A549 (cell line): ENCODE data around the gene TSFM. TPM values are rescaled to one million over a fixed set of nuclear protein-coding genes. Genes with fewer than 3 reads are reported as not detected.

Experiments used
- ATAC-seq, 2 experiments: fragments of 200-7000 bp in 1 of 2; fragments of >200 bp in 1 of 2; cut with Nextera tagmentation in 1 of 2; cut with Tn5 transposase in 1 of 2; 3 replicates each; pipeline versions ENCODE4 v1.8.0 to v1.9.1; 2018 to 2020; ENCODE audit warnings: mild to moderate bottlenecking in 1 of 2, moderate library complexity in 1 of 2
- CTCF ChIA-PET: fragments of 300-600 bp; sonication (Branson Sonifier 250); formaldehyde crosslinking; extraction: SDS; loops from one replicate; lab custom pipeline; 2021; ENCODE audit warnings: antibody characterized with exemption, inconsistent platforms; lab: Yijun Ruan, JAX
- POLR2A ChIA-PET: fragments of 350-600 bp; formaldehyde crosslinking; extraction: SDS; loops from one replicate; lab custom pipeline; 2021; ENCODE audit warnings: antibody characterized with exemption, inconsistent platforms; lab: Yijun Ruan, JAX
- DNase-seq, 2 experiments: peaks; one replicate each; pipeline versions ENCODE4 v3.0.0 to v3.0.0-alpha.2; 2011 to 2016; ENCODE audit warnings: low read depth in 1 of 2, low spot score in 1 of 2
- FAIRE-seq: peaks from 2 replicates; lab custom pipeline; 2011; peaks lifted over from hg19 to GRCh38; lab: Jason Lieb, UNC
- H3K27ac ChIP-seq, 2 experiments: fragments of >200 bp; sonication (Bioruptor Twin); formaldehyde crosslinking; 3 replicates each; pipeline ENCODE4 v1.5.1; 2016 to 2017
- H3K4me1 ChIP-seq: fragments of >200 bp; sonication (Bioruptor Twin); formaldehyde crosslinking; 3 replicates; pipeline ENCODE4 v1.6.1; 2016
- H3K4me2 ChIP-seq: fragments of >200 bp; sonication (Bioruptor Twin); formaldehyde crosslinking; 3 replicates; pipeline ENCODE4 v1.6.1; 2016
- H3K4me3 ChIP-seq: fragments of >200 bp; sonication (Bioruptor Twin); formaldehyde crosslinking; 3 replicates; pipeline ENCODE4 v1.5.1; 2016
- H3K9me3 ChIP-seq: fragments of >200 bp; sonication (Bioruptor Twin); formaldehyde crosslinking; 3 replicates; pipeline ENCODE4 v1.6.1; 2016
- CBX2 ChIP-seq: fragments of 200-600 bp; sonication (generic); IDR thresholded peaks from 2 replicates; pipeline ENCODE4 v1.6.1; 2016; ENCODE audit warnings: low read depth, mild to moderate bottlenecking, borderline replicate concordance
- CBX8 ChIP-seq: fragments of 200-600 bp; sonication (generic); IDR thresholded peaks from 2 replicates; pipeline ENCODE4 v1.6.1; 2016
- CHD2 ChIP-seq: fragments of 150-350 bp; IDR thresholded peaks from 2 replicates; pipeline ENCODE4 v1.6.1; 2014; ENCODE audit warnings: low read length; ENCODE audit not compliant: partially characterized antibody
- EHF ChIP-seq: fragments of 250-450 bp; sonication (Bioruptor Pico); IDR thresholded peaks from 2 replicates; pipeline ENCODE4 v1.5.0; 2020; ENCODE audit warnings: mild to moderate bottlenecking
- ESRRA ChIP-seq: fragments of 150-350 bp; IDR thresholded peaks from 2 replicates; pipeline ENCODE4 v1.6.1; 2014; ENCODE audit warnings: mild to moderate bottlenecking, low read length, borderline replicate concordance
- FOSB ChIP-seq: fragments of 250-450 bp; sonication (Bioruptor Pico); IDR thresholded peaks from 2 replicates; pipeline ENCODE4 v1.5.0; 2020; ENCODE audit warnings: mild to moderate bottlenecking, moderate library complexity
- FOXS1 ChIP-seq: fragments of 250-450 bp; sonication (Bioruptor Pico); IDR thresholded peaks from 2 replicates; pipeline ENCODE4 v1.5.0; 2020; ENCODE audit warnings: mild to moderate bottlenecking, moderate library complexity
- HDAC2 ChIP-seq: fragments of 200-600 bp; sonication (generic); IDR thresholded peaks from 2 replicates; pipeline ENCODE4 v1.6.1; 2016
- HEYL ChIP-seq: fragments of 250-450 bp; sonication (Bioruptor Pico); IDR thresholded peaks from 2 replicates; pipeline ENCODE4 v1.8.0; 2021; ENCODE audit warnings: mild to moderate bottlenecking, moderate library complexity
- HOXA7 ChIP-seq: fragments of 250-450 bp; sonication (Bioruptor Pico); IDR thresholded peaks from 2 replicates; pipeline ENCODE4 v1.5.0; 2020; ENCODE audit warnings: mild to moderate bottlenecking, moderate library complexity
- JUNB ChIP-seq: fragments of >200 bp; sonication (Bioruptor Twin); formaldehyde crosslinking; IDR thresholded peaks from 2 replicates; pipeline ENCODE4 v1.6.1; 2016
- KDM1A ChIP-seq: fragments of 200-600 bp; sonication (generic); IDR thresholded peaks from 2 replicates; pipeline ENCODE4 v1.6.1; 2016; ENCODE audit warnings: low read depth, mild to moderate bottlenecking
- KDM5A ChIP-seq: fragments of 200-600 bp; sonication (generic); IDR thresholded peaks from 2 replicates; pipeline ENCODE4 v1.6.1; 2016; ENCODE audit warnings: antibody characterized with exemption, mild to moderate bottlenecking
- MAFK ChIP-seq: fragments of 450-650 bp; IDR thresholded peaks from 2 replicates; pipeline ENCODE4 v1.6.1; 2014; ENCODE audit not compliant: partially characterized antibody
- MAX ChIP-seq: IDR thresholded peaks from 2 replicates; pipeline ENCODE4 v1.6.1; 2012
- MAZ ChIP-seq: fragments of 150-350 bp; IDR thresholded peaks from 2 replicates; pipeline ENCODE4 v1.6.1; 2014; ENCODE audit warnings: antibody characterized with exemption, low read depth, low read length, borderline replicate concordance
- MYC ChIP-seq: IDR thresholded peaks from 2 replicates; pipeline ENCODE4 v1.6.1; 2012; ENCODE audit warnings: mild to moderate bottlenecking, inconsistent platforms, low read length, improper control_type of control experiment, borderline replicate concordance
- NFE2L2 ChIP-seq: fragments of 150-350 bp; conservative IDR thresholded peaks from 2 replicates; pipeline ENCODE4 v1.6.1; 2014; ENCODE audit warnings: low read length
- NPAS2 ChIP-seq: fragments of 250-450 bp; sonication (Bioruptor Pico); IDR thresholded peaks from 2 replicates; pipeline ENCODE4 v1.8.0; 2022; ENCODE audit warnings: mild to moderate bottlenecking, moderate library complexity, borderline replicate concordance
- PBX3 ChIP-seq: IDR thresholded peaks from 2 replicates; pipeline ENCODE4 v1.6.1; 2012
- RARB ChIP-seq: fragments of 250-450 bp; sonication (Bioruptor Pico); IDR thresholded peaks from 2 replicates; pipeline ENCODE4 v1.8.0; 2021; ENCODE audit warnings: mild to moderate bottlenecking, moderate library complexity
- RCOR1 ChIP-seq: fragments of 150-350 bp; IDR thresholded peaks from 2 replicates; pipeline ENCODE4 v1.6.1; 2014; ENCODE audit warnings: antibody characterized with exemption, low read length, low read depth
- RFX5 ChIP-seq: fragments of 450-650 bp; IDR thresholded peaks from 2 replicates; pipeline ENCODE4 v1.7.1; 2014; ENCODE audit warnings: antibody characterized with exemption, mild to moderate bottlenecking, moderate library complexity
- RNF2 ChIP-seq: fragments of 200-600 bp; sonication (generic); IDR thresholded peaks from 2 replicates; pipeline ENCODE4 v1.6.1; 2016; ENCODE audit warnings: low read depth, mild to moderate bottlenecking, antibody characterized with exemption, moderate library complexity, borderline replicate concordance
- SMC3 ChIP-seq: fragments of >200 bp; sonication (Bioruptor Twin); formaldehyde crosslinking; IDR thresholded peaks from 3 replicates; pipeline ENCODE4 v1.6.1; 2018; ENCODE audit warnings: inconsistent platforms
- USF2 ChIP-seq: fragments of 450-650 bp; IDR thresholded peaks from 2 replicates; pipeline ENCODE4 v1.6.1; 2014; ENCODE audit warnings: antibody characterized with exemption
- ZC3H11A ChIP-seq: fragments of 450-650 bp; IDR thresholded peaks from 2 replicates; pipeline ENCODE4 v1.6.1; 2014; ENCODE audit warnings: antibody characterized with exemption, mild to moderate bottlenecking
- WGBS: methylation state at CpG from one replicate; pipeline ENCODE4 v1.1.6; 2017; ENCODE audit errors: missing lambda C conversion rate; 5-methylcytosine and 5-hydroxymethylcytosine counted together
- polyA plus RNA-seq, 4 experiments: library from polyadenylated mRNA; depleted of rRNA in 3 of 4; stranded (reverse); fragments of >200 nt; fragmentation: RNase III in 1 of 4; extraction: RNeasy Plus Mini Kit Qiagen cat#74134 plus additional on column Dnase treatment in 1 of 4; gene quantifications; 2 replicates in 3 of 4; 3 replicates in 1 of 4; pipeline ENCODE4 v1.2.3, GENCODE V29; 2011 to 2017
- TF ChIP-seq, protein P1 (sequence below): fragments of >200 bp; sonication (Bioruptor Twin); formaldehyde crosslinking; IDR thresholded peaks from 3 replicates; pipeline ENCODE4 v1.6.1; 2016
- TF ChIP-seq, protein P2 (sequence below): fragments of 250-450 bp; sonication (Bioruptor Pico); IDR thresholded peaks from 2 replicates; pipeline ENCODE4 v1.5.0; 2020; ENCODE audit warnings: low read depth, mild to moderate bottlenecking, moderate library complexity
- TF ChIP-seq, protein P3 (sequence below): IDR thresholded peaks from 2 replicates; pipeline ENCODE4 v1.6.1; 2012; ENCODE audit warnings: low read depth, borderline replicate concordance

Gene TSFM
- polyA plus RNA-seq, 2 of the 4 experiments (the other 2 are of a cell fraction): 31.7 to 60.2 TPM

- ATAC-seq (no peak), DNase-seq (no peak), FAIRE-seq (no peak)
- H3K9me3 ChIP-seq: no peaks in the 10 kb centered on the region
- no peak for TF ChIP-seq CHD2
- TF ChIP-seq, protein P1, sequence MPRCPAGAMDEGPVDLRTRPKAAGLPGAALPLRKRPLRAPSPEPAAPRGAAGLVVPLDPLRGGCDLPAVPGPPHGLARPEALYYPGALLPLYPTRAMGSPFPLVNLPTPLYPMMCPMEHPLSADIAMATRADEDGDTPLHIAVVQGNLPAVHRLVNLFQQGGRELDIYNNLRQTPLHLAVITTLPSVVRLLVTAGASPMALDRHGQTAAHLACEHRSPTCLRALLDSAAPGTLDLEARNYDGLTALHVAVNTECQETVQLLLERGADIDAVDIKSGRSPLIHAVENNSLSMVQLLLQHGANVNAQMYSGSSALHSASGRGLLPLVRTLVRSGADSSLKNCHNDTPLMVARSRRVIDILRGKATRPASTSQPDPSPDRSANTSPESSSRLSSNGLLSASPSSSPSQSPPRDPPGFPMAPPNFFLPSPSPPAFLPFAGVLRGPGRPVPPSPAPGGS: no peak
- TF ChIP-seq HEYL (CRISPR knock-in tag): no peak
- TF ChIP-seq RCOR1: no peak
- TF ChIP-seq, protein P2, sequence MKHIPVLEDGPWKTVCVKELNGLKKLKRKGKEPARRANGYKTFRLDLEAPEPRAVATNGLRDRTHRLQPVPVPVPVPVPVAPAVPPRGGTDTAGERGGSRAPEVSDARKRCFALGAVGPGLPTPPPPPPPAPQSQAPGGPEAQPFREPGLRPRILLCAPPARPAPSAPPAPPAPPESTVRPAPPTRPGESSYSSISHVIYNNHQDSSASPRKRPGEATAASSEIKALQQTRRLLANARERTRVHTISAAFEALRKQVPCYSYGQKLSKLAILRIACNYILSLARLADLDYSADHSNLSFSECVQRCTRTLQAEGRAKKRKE (CRISPR knock-in tag): no peak
- TF ChIP-seq FOXS1: no peak
- TF ChIP-seq MAX: no peak
- TF ChIP-seq SMC3: no peak
- TF ChIP-seq MAZ: no peak
- TF ChIP-seq EHF: no peak
- TF ChIP-seq PBX3: no peak
- TF ChIP-seq JUNB: no peak
- TF ChIP-seq CBX2: no peak
- TF ChIP-seq CBX8: no peak
- no peak for TF ChIP-seq KDM5A
- no peak for TF ChIP-seq MAFK
- TF ChIP-seq NPAS2 (CRISPR knock-in tag): no peak
- TF ChIP-seq FOSB (CRISPR knock-in tag): no peak
- ChIA-PET POLR2A (no interaction called here), CTCF (interaction anchor here (1.0 to 2.7 kb wide), 5 partner anchors 9 to 25 kb away, joined by 3 to 16 read pairs (median 5); no protein-coding TSS in a partner anchor)
- H3K4me2 ChIP-seq: no peak overlapping the region
- 81% methylated on average over 2 of the region's 2 CpGs for WGBS
- no peak overlapping the region for H3K27ac ChIP-seq
- peaks cover 8% of the 10 kb centered on the region; the same call in 1 of the 3 replicates for H3K4me1 ChIP-seq
- no peak overlapping the region for H3K4me3 ChIP-seq
These were observed 6.4 kb upstream of the TSFM start for GRCh38 chr12:57776247-57776587.

DNA sequence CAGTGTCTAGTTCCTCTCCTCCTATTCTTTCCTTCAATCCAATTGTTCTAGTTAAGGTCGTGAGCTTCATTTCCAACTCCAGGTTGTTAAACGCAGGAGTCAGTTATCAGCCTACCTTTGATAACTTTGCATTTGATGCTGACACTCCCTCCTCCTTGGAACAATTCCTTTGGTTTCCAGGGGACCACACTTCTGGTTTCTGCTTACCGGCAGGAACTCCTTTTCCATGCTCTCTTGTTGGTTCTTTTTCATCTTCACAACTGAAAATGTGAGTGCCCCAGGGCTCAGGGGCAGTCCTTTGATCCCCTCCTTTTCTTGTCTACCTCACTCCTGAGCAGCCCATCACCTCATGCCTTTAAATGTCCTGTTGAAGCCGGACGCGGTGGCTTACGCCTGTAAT is 5.2 kb upstream of the TSFM start:
- 97% methylated on average over 7 of the region's 7 CpGs for WGBS
- FAIRE-seq (no peak), ATAC-seq (no peak), DNase-seq (no peak)
- H3K4me3 ChIP-seq: no peak overlapping the region
- no peak overlapping the region for H3K4me2 ChIP-seq
- H3K9me3 ChIP-seq: no peaks in the 10 kb centered on the region
- ChIA-PET POLR2A (no interaction called here), CTCF (interaction anchor here (0.7 to 3.0 kb wide), 5 partner anchors 10 to 25 kb away, joined by 3 to 9 read pairs (median 3); no protein-coding TSS in a partner anchor)
- H3K27ac ChIP-seq: no peak overlapping the region
- no peak for TF ChIP-seq KDM1A
- no peak for TF ChIP-seq PBX3
- TF ChIP-seq, protein P3, sequence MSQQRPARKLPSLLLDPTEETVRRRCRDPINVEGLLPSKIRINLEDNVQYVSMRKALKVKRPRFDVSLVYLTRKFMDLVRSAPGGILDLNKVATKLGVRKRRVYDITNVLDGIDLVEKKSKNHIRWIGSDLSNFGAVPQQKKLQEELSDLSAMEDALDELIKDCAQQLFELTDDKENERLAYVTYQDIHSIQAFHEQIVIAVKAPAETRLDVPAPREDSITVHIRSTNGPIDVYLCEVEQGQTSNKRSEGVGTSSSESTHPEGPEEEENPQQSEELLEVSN: no peak
- H3K4me1 ChIP-seq: peaks cover 7% of the 10 kb centered on the region; the same call in 1 of the 3 replicates

DNA sequence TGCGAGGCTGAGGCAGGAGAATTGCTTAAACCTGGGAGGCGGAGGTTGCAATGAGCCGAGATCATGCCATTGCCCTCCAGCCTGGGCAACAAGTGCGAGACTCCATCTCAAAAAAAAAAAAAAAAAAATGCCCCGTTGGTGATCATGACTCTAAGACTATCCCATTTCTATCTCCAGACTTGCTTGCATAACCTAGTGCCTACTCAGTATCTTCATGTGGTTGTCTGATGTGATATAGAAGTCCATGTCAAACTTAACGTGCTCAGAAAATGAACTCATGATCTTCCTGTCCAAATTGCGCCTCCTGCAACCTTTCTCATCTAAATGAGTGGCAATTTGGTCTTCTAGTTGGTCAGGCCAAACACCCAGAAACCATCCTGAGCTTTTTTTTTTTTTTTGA is 4.7 kb upstream of the TSFM start:
- H3K4me1 ChIP-seq: peaks cover 7% of the 10 kb centered on the region; the same call in 1 of the 3 replicates
- 90% methylated on average over 7 of the region's 7 CpGs for WGBS
- DNase-seq: no peak
- no peak overlapping the region for H3K27ac ChIP-seq
- CTCF ChIA-PET: interaction anchor here (1.2 to 4.1 kb wide), 7 partner anchors 11 to 128 kb away, joined by 3 to 33 read pairs (median 9); partner anchors contain the start of genes CYP27B1 and MARCHF9
- POLR2A ChIA-PET: no interaction called here
- no peak overlapping the region for H3K4me2 ChIP-seq
- H3K9me3 ChIP-seq: no peaks in the 10 kb centered on the region
- no peak overlapping the region for H3K4me3 ChIP-seq
- ATAC-seq: no peak
- FAIRE-seq: no peak
- no peak for TF ChIP-seq RNF2
- TF ChIP-seq RARB (CRISPR knock-in tag): no peak
- TF ChIP-seq FOSB (CRISPR knock-in tag): no peak
- TF ChIP-seq ESRRA: no peak
- TF ChIP-seq RFX5: no peak
- no peak for TF ChIP-seq USF2
- TF ChIP-seq NFE2L2: no peak
- no peak for TF ChIP-seq MYC
- TF ChIP-seq HOXA7 (CRISPR knock-in tag): no peak
- TF ChIP-seq KDM1A: no peak
- no peak for TF ChIP-seq SMC3
- TF ChIP-seq HDAC2: no peak
- no peak for TF ChIP-seq ZC3H11A
